H1 (cell line): ENCODE measurements around the gene CCDC120. TPM values are rescaled to one million over a fixed set of nuclear protein-coding genes. Genes with fewer than 3 reads are reported as not detected.

Experiments
- CTCF ChIA-PET: fragments of 300-600 bp; sonication (Branson Sonifier 250); formaldehyde crosslinking; loops from one replicate; lab custom pipeline; 2021; ENCODE audit not compliant: partially characterized antibody; lab: Charles Lee
- POLR2A ChIA-PET: fragments of 300-600 bp; sonication (Branson Sonifier 250); formaldehyde crosslinking; loops from one replicate; lab custom pipeline; 2021; ENCODE audit warnings: inconsistent platforms; ENCODE audit not compliant: partially characterized antibody; lab: Charles Lee
- DNase-seq, 2 experiments: peaks; one replicate each; pipeline versions ENCODE4 v3.0.0 to v3.0.0-alpha.2; 2010 to 2022; ENCODE audit warnings: low spot score in 2 of 2, low read depth in 1 of 2, mixed read lengths in 1 of 2
- FAIRE-seq: peaks from 2 replicates; lab custom pipeline; 2011; peaks lifted over from hg19 to GRCh38; lab: Jason Lieb, UNC
- H2AFZ ChIP-seq: 2 replicates; pipeline ENCODE4 v1.8.1; 2012; ENCODE audit warnings: low read length, inconsistent platforms
- H2AK5ac ChIP-seq: 2 replicates; pipeline ENCODE4 v1.6.1; 2013; ENCODE audit warnings: low read depth, low read length
- H2BK120ac ChIP-seq: replicated peaks from 2 replicates; pipeline ENCODE3; 2013; ENCODE audit warnings: low read depth, low read length, inconsistent platforms
- H2BK12ac ChIP-seq: 2 replicates; pipeline ENCODE4 v1.6.1; 2013; ENCODE audit warnings: low read depth, low read length
- H2BK15ac ChIP-seq: 2 replicates; pipeline ENCODE4 v1.6.1; 2013; ENCODE audit warnings: low read length
- H2BK20ac ChIP-seq: 2 replicates; pipeline ENCODE4 v1.6.1; 2013; ENCODE audit warnings: low read length
- H2BK5ac ChIP-seq: 2 replicates; pipeline ENCODE4 v1.6.1; 2013; ENCODE audit warnings: low read depth, low read length
- H3K14ac ChIP-seq: 2 replicates; pipeline ENCODE4 v1.6.1; 2013; ENCODE audit warnings: inconsistent platforms; ENCODE audit not compliant: insufficient read length
- H3K18ac ChIP-seq: 2 replicates; pipeline ENCODE4 v1.6.1; 2013; ENCODE audit warnings: low read length; ENCODE audit errors: extremely low read depth
- H3K23ac ChIP-seq: 2 replicates; pipeline ENCODE4 v1.6.1; 2013; ENCODE audit warnings: inconsistent platforms; ENCODE audit not compliant: insufficient read length
- H3K23me2 ChIP-seq: 2 replicates; pipeline ENCODE4 v1.6.1; 2013; ENCODE audit warnings: low read depth, low read length
- H3K27ac ChIP-seq: 2 replicates; pipeline ENCODE4 v1.6.1; 2011; ENCODE audit warnings: low read depth, low read length, inconsistent platforms
- H3K27me3 ChIP-seq, 4 experiments: replicated peaks in 1 of 4; 1 replicate in 1 of 4; 2 replicates in 3 of 4; pipeline versions ENCODE4 v1.6.1 to v1.8.1; 2011 to 2013; ENCODE audit warnings: low read length in 3 of 4, mild to moderate bottlenecking in 3 of 4, inconsistent platforms in 2 of 4, mixed read lengths in 2 of 4, moderate library complexity in 1 of 4; ENCODE audit not compliant: control insufficient read depth in 3 of 4, insufficient read depth in 3 of 4; ENCODE audit errors: extremely low read depth in 1 of 4
- H3K36me3 ChIP-seq, 4 experiments: 2 replicates each; pipeline versions ENCODE4 v1.6.1 to v1.8.1; 2011 to 2013; ENCODE audit warnings: mild to moderate bottlenecking in 4 of 4, low read length in 3 of 4, moderate library complexity in 2 of 4, control low read depth in 1 of 4, inconsistent platforms in 1 of 4; ENCODE audit not compliant: insufficient read depth in 4 of 4, control insufficient read depth in 2 of 4
- H3K4ac ChIP-seq: replicated peaks from 2 replicates; pipeline ENCODE3; 2013; ENCODE audit warnings: low read length, low read depth, mixed read lengths, inconsistent platforms; ENCODE audit not compliant: insufficient read length
- H3K4me1 ChIP-seq, 4 experiments: replicated peaks in 1 of 4; 1 replicate in 1 of 4; 2 replicates in 3 of 4; pipeline versions ENCODE4 v1.6.1 to v1.8.1; 2011 to 2013; ENCODE audit warnings: low read length in 3 of 4, inconsistent platforms in 2 of 4, mixed read lengths in 1 of 4; ENCODE audit not compliant: insufficient read depth in 4 of 4, control insufficient read depth in 3 of 4
- H3K4me2 ChIP-seq, 2 experiments: 2 replicates each; pipeline versions ENCODE4 v1.6.1 to v1.8.1; 2011 to 2013; ENCODE audit warnings: low read depth in 2 of 2, low read length in 2 of 2, control low read depth in 1 of 2, inconsistent platforms in 1 of 2, mild to moderate bottlenecking in 1 of 2; ENCODE audit not compliant: insufficient read depth in 1 of 2
- H3K4me3 ChIP-seq, 4 experiments: fragments of 200-600, 300-600 bp in 1 of 4; sonication (generic), shearing (Covaris generic), sonication (Bioruptor Twin) in 1 of 4; 2 replicates each; pipeline versions ENCODE4 v1.5.1 to v1.8.1; 2011 to 2016; ENCODE audit warnings: low read length in 4 of 4, low read depth in 3 of 4, control low read depth in 2 of 4, inconsistent platforms in 2 of 4, mild to moderate bottlenecking in 2 of 4, mixed read lengths in 1 of 4, moderate library complexity in 1 of 4; ENCODE audit not compliant: insufficient read depth in 2 of 4; ENCODE audit errors: extremely low read depth in 1 of 4
- H3K56ac ChIP-seq: replicated peaks from 2 replicates; pipeline ENCODE3; 2013; ENCODE audit warnings: low read depth, mild to moderate bottlenecking, mixed read lengths, low read length, inconsistent platforms; ENCODE audit not compliant: insufficient read length
- H3K79me1 ChIP-seq: 2 replicates; pipeline ENCODE4 v1.6.1; 2013; ENCODE audit warnings: low read depth, low read length, control low read depth
- H3K79me2 ChIP-seq, 2 experiments: 2 replicates each; pipeline versions ENCODE4 v1.6.1 to v1.8.1; 2012 to 2013; ENCODE audit warnings: low read length in 2 of 2, mild to moderate bottlenecking in 2 of 2, inconsistent platforms in 1 of 2; ENCODE audit not compliant: insufficient read depth in 2 of 2, control insufficient read depth in 1 of 2
- H3K9ac ChIP-seq, 4 experiments: replicated peaks in 1 of 4; 1 replicate in 1 of 4; 2 replicates in 3 of 4; pipeline versions ENCODE4 v1.6.1 to v1.8.1; 2011 to 2013; ENCODE audit warnings: low read depth in 3 of 4, low read length in 3 of 4, control low read depth in 2 of 4, mild to moderate bottlenecking in 2 of 4, moderate library complexity in 2 of 4, inconsistent platforms in 1 of 4; ENCODE audit errors: extremely low read depth in 1 of 4
- H3K9me3 ChIP-seq, 2 experiments: 2 replicates each; pipeline versions ENCODE4 v1.6.1 to v1.8.1; 2012 to 2013; ENCODE audit warnings: mild to moderate bottlenecking in 2 of 2, moderate library complexity in 2 of 2, control low read depth in 1 of 2, inconsistent platforms in 1 of 2, low read depth in 1 of 2, low read length in 1 of 2, mixed read lengths in 1 of 2; ENCODE audit not compliant: insufficient read depth in 2 of 2
- H4K20me1 ChIP-seq, 2 experiments: replicated peaks in 1 of 2; 2 replicates each; pipeline versions ENCODE3 to v1.8.1; 2011 to 2013; ENCODE audit warnings: inconsistent platforms in 2 of 2, low read length in 2 of 2, mild to moderate bottlenecking in 1 of 2; ENCODE audit not compliant: insufficient read depth in 2 of 2, control insufficient read depth in 1 of 2
- H4K5ac ChIP-seq: 2 replicates; pipeline ENCODE4 v1.6.1; 2013; ENCODE audit warnings: low read length, low read depth, mixed read lengths, inconsistent platforms; ENCODE audit not compliant: insufficient read length
- H4K8ac ChIP-seq: 2 replicates; pipeline ENCODE4 v1.8.0; 2013; ENCODE audit warnings: mild to moderate bottlenecking, moderate library complexity, low read length, inconsistent platforms; ENCODE audit not compliant: insufficient read depth; ENCODE audit errors: extremely low read depth
- H4K91ac ChIP-seq: replicated peaks from 2 replicates; pipeline ENCODE3; 2013; ENCODE audit warnings: low read length, mixed read lengths, inconsistent platforms; ENCODE audit not compliant: insufficient read length
- ATF2 ChIP-seq: IDR thresholded peaks from 2 replicates; pipeline ENCODE4 v1.6.1; 2012; ENCODE audit warnings: low read length, inconsistent platforms
- CBX5 ChIP-seq: fragments of 300-800, 300-1000 bp; sonication (generic); IDR thresholded peaks from 2 replicates; pipeline ENCODE4 v1.7.1; 2016; ENCODE audit warnings: antibody characterized with exemption, low read length, low read depth
- CEBPB ChIP-seq: IDR thresholded peaks from 2 replicates; pipeline ENCODE4 v1.6.1; 2012; ENCODE audit warnings: low read depth, low read length
- EGR1 ChIP-seq: IDR thresholded peaks from 2 replicates; pipeline ENCODE4 v1.6.1; 2011; ENCODE audit warnings: low read depth, low read length, borderline replicate concordance
- KDM4A ChIP-seq: IDR thresholded peaks from one replicate; pipeline ENCODE4 v1.7.1; 2012; ENCODE audit warnings: low read depth, mild to moderate bottlenecking, moderate library complexity, low read length, inconsistent platforms; ENCODE audit not compliant: severe bottlenecking
- POLR2A ChIP-seq, 2 experiments: IDR thresholded peaks; 1 replicate in 1 of 2; 2 replicates in 1 of 2; pipeline ENCODE4 v1.6.1; 2011; ENCODE audit warnings: low read depth in 2 of 2, low read length in 2 of 2, mild to moderate bottlenecking in 2 of 2; ENCODE audit errors: control extremely low read depth in 1 of 2
- RXRA ChIP-seq: IDR thresholded peaks from 2 replicates; pipeline ENCODE4 v1.6.1; 2011; ENCODE audit warnings: low read depth, mild to moderate bottlenecking, low read length, moderate library complexity; ENCODE audit not compliant: insufficient read depth
- SP4 ChIP-seq: IDR thresholded peaks from 2 replicates; pipeline ENCODE4 v1.6.1; 2012; ENCODE audit warnings: low read length, inconsistent platforms
- SRF ChIP-seq: IDR thresholded peaks from 2 replicates; pipeline ENCODE4 v1.6.1; 2011; ENCODE audit warnings: mild to moderate bottlenecking, low read depth, low read length, moderate library complexity
- SUZ12 ChIP-seq: fragments of 200-600 bp; sonication (generic); IDR thresholded peaks from 2 replicates; pipeline ENCODE4 v1.6.1; 2012; ENCODE audit warnings: mild to moderate bottlenecking, inconsistent platforms, low read length, moderate library complexity, mixed read lengths
- TAF7 ChIP-seq: optimal IDR thresholded peaks from 2 replicates; pipeline ENCODE3; 2011; ENCODE audit warnings: low read depth, mild to moderate bottlenecking, inconsistent platforms, low read length, moderate library complexity, borderline replicate concordance
- WGBS, 2 experiments: shearing (Covaris generic) in 1 of 2; methylation state at CpG; one replicate each; pipeline versions ENCODE4 v1.1.6 to v1.1.7; 2013 to 2015; ENCODE audit warnings: low lambda C conversion rate in 2 of 2, mixed read lengths in 2 of 2, inconsistent platforms in 1 of 2, low coverage in 1 of 2, missing lambda C conversion rate in 1 of 2; ENCODE audit not compliant: insufficient replicate concordance in 2 of 2, insufficient coverage in 1 of 2, insufficient read length in 1 of 2; ENCODE audit errors: extremely low coverage in 1 of 2, missing lambda C conversion rate in 1 of 2; 5-methylcytosine and 5-hydroxymethylcytosine counted together
- polyA plus RNA-seq, 7 experiments: library from polyadenylated mRNA; depleted of rRNA in 3 of 7; stranded (reverse) in 5 of 7; unstranded in 2 of 7; fragments of >200 nt in 5 of 7; fragments of 200-250 nt in 2 of 7; gene quantifications; 1 replicate in 5 of 7; 2 replicates in 1 of 7; 4 replicates in 1 of 7; pipeline versions ENCODE4 v1.2.1 to v1.2.3, GENCODE V29; 2011 to 2013; ENCODE audit warnings: missing spikeins in 2 of 7, mixed read lengths in 2 of 7
- total RNA-seq: library from RNA; stranded (reverse); fragmentation: NEBNext Ultra II Directional; extraction: Animal tissue kit (Norgen Biotek cat#: 25700); gene quantifications from 2 replicates; pipeline ENCODE4 v1.2.1, GENCODE V29; 2021

The CCDC120 gene
- total and polyA plus RNA-seq, 2 of the 8 experiments (the other 6 are each of a cell fraction or from before 2014, with no cell fraction given), result 4.9 to 11.9 TPM

GRCh38 chrX:49117581-49117980, 58.8 kb downstream of the CCDC120 start:
- no peaks in the 10 kb centered on the region for H3K23me2 ChIP-seq
- no peak overlapping the region for H4K91ac ChIP-seq
- TF ChIP-seq ATF2 (no peak), SUZ12 (no peak), EGR1 (no peak), SRF (no peak), KDM4A (no peak), SP4 (no peak), TAF7 (no peak), RXRA (no peak), POLR2A (IDR thresholded peaks at IDR 0.05; ENCODE audit: control extremely low read depth in 1 of 2, low read depth in 2 of 2, low read length in 2 of 2) (no peak), CBX5 (no peak), CEBPB (no peak)
- no peak overlapping the region for H2BK5ac ChIP-seq
- H3K9me3 ChIP-seq, result no peaks in the 10 kb centered on the region
- H3K4me1 ChIP-seq, result no peaks in the 10 kb centered on the region
- H3K27ac ChIP-seq, result no peak overlapping the region
- H3K4me2 ChIP-seq, result no peak overlapping the region
- H3K27me3 ChIP-seq, result no peaks in the 10 kb centered on the region
- H2AK5ac ChIP-seq, result no peak overlapping the region
- H3K18ac ChIP-seq, result no peak overlapping the region
- no peak overlapping the region for H3K9ac ChIP-seq
- no peak overlapping the region for H3K4me3 ChIP-seq
- CTCF ChIA-PET, result interaction anchor here (0.6 kb wide), 1 partner anchor 492 kb away, joined by 3 read pairs; no protein-coding TSS in a partner anchor
- WGBS, 2 experiments, result no CpG with 5 or more reads among the region's 6 CpGs
- DNase-seq, result no peak
- no peak overlapping the region for H3K4ac ChIP-seq
- no peak overlapping the region for H3K23ac ChIP-seq
- no peak overlapping the region for H4K5ac ChIP-seq
- H3K36me3 ChIP-seq, result peaks cover 3 to 33% (median 8%) of the 10 kb centered on the region in 4 experiments; a peak in 6 of 8 replicates
- H2BK12ac ChIP-seq, result no peak overlapping the region
- no peak overlapping the region for H2AFZ ChIP-seq
- POLR2A ChIA-PET, result interaction anchor here (1.2 kb wide), 1 partner anchor 58 kb away, joined by 3 read pairs; no protein-coding TSS in a partner anchor
- H2BK120ac ChIP-seq, result no peak overlapping the region
- no peaks in the 10 kb centered on the region for H3K79me1 ChIP-seq
- H3K79me2 ChIP-seq, result no peaks in the 10 kb centered on the region
- no peak overlapping the region for H3K56ac ChIP-seq
- no peak for FAIRE-seq
- H4K20me1 ChIP-seq, result no peaks in the 10 kb centered on the region
- H4K8ac ChIP-seq, result no peak overlapping the region
- no peak overlapping the region for H3K14ac ChIP-seq
- H2BK15ac ChIP-seq, result no peak overlapping the region
- H2BK20ac ChIP-seq, result no peak overlapping the region
